HG03575 (cell line): ENCODE measurements around the gene GTF3C5.
"Not testable (repeated sequence)": the region's sequence is repeated elsewhere in the genome, so short reads cannot be mapped to it uniquely, and the experiment has no call there.

ENCODE experiments used
- ATAC-seq: cut with Tn5 transposase; IDR thresholded peaks from one replicate; pipeline ENCODE4 v1.9.1; 2021; ENCODE audit not compliant: unreplicated experiment, insufficient number of reproducible peaks, low FRiP score; ENCODE audit errors: extremely low read depth

The GTF3C5 gene

DNA sequence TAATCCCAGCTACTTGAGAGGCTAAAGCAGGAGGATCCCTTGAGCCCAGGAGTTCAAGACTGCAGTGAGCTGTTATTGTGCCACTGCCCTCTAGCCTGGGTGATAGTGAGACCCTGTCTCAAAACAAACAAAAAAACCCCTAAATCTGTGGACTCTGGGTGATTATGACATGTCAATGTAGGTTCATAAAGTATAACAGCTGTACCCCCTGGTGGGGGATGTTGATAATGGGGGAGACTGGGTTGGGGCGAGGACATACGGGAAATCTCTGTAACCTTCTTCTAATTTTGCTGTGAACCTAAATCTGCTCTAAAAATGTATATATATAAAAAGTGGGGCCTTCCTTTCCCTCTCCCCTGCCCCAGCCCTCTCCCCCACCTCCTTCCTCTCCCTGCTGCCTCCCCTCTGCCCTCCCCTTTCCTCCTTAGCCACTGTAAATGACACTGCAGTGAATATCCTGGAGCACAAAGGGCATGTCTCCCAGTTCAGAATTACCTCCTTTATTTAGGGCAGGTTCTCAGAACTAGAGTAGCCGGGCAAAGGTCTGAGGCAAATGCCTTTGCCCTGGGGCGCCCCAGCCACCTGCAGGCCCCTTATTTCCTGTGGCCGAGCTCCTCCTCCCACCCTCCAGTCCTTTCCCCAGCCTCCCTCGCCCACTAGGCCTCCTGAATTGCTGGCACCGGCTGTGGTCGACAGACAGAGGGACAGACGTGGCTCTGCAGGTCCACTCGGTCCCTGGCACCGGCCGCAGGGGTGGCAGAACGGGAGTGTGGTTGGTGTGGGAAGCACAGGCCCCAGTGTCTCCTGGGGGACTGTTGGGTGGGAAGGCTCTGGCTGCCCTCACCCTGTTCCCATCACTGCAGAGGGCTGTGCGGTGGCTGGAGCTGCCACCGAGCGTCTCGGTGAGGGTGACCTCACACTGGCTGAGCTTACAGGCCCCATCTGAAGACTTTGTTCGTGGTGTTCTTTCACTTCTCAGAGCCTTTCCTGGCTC is 50.3 kb downstream of the GTF3C5 start:
- not testable (repeated sequence) for ATAC-seq

DNA sequence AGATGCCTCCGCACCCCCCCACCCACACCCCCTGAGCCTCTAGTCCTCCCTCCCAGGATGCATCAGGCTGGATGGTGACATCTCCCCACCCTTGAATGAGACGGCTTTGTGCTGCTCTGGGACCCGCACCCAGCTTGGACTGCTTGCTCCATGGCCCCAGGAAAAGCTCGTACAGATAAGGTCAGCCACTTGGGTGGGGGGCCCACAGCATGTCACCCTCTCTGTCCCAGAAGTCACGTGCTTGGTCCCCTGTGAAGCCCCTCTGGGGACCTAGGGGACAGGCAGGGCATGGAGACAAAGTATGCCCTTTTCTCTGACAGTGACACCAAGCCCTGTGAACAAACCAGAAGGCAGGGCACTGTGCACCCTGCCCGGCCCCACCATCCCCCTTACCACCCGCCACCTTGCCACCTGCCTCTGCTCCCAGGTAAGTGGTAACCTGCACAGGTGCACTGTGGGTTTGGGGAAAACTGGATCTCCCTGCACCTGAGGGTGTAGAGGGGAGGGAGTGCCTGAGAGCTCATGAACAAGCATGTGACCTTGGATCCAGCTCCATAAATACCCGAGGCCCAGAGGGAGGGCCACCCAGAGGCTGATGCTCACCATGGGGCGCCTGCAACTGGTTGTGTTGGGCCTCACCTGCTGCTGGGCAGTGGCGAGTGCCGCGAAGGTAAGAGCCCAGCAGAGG is 51.3 kb downstream of the GTF3C5 start:
- ATAC-seq: not testable (repeated sequence)

DNA sequence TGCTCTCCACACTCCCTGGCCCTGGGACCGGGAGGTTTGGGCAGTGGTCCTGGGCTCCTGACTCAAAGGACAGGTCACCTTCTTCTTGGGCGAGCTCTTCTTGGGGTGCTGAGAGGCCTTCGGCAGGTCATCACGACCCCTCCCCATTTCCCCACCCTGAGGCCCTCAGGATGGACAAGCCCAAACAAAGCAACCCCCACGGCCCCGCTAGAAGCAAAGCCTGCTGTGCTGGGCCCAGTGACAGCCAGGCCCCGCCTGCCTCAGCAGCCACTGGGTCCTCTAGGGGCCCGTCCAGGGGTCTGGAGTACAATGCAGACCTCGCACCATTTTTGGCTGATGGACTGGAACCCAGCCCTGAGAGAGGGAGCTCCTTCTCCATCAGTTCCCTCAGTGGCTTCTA is 52.9 kb downstream of the GTF3C5 start:
- not testable (repeated sequence) for ATAC-seq

DNA sequence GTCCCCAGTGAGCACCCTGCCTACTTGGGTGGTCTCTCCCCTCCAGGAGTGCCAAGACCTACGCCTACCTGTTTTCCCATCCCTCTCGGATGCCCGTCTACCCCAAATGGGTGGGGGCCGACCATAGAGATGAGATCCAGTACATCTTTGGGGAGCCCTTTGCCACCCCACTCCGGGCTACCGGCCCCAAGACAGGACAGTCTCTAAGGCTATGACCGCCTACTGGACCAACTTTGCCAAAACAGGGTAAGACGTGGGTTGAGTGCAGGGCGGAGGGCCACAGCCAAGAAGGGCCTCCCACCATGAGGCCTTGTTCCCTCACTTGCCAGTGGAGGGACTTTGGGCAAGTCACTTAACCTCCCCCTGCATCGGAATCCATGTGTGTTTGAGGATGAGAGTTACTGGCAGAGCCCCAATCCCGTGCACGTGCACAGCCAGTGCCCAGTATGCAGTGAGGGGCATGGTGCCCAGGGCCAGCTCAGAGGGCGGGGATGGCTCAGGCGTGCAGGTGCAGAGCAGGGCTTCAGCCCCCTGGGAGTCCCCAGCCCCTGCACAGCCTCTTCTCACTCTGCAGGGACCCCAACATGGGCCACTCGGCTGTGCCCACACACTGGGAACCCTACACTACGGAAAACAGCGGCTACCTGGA is 55.5 kb downstream of the GTF3C5 start:
- ATAC-seq: not testable (repeated sequence)

DNA sequence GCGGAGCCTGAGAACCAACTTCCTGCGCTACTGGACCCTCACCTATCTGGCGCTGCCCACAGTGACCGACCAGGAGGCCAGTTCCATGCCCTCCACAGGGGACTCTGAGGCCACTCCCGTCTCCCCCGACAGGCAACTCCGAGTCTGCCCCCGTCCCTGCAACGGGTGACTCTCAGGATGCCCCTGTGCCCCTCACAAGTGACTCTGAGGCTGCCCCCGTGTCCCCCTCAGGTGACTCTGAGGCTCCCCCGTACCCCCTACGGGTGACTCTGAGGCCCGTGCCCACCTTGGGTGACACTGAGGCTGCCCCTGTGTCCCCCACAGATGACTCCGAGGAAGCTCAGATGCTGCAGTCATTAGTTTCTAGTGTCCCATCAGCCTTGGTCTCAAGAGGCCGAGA is 56.1 kb downstream of the GTF3C5 start:
- ATAC-seq: no peak

DNA sequence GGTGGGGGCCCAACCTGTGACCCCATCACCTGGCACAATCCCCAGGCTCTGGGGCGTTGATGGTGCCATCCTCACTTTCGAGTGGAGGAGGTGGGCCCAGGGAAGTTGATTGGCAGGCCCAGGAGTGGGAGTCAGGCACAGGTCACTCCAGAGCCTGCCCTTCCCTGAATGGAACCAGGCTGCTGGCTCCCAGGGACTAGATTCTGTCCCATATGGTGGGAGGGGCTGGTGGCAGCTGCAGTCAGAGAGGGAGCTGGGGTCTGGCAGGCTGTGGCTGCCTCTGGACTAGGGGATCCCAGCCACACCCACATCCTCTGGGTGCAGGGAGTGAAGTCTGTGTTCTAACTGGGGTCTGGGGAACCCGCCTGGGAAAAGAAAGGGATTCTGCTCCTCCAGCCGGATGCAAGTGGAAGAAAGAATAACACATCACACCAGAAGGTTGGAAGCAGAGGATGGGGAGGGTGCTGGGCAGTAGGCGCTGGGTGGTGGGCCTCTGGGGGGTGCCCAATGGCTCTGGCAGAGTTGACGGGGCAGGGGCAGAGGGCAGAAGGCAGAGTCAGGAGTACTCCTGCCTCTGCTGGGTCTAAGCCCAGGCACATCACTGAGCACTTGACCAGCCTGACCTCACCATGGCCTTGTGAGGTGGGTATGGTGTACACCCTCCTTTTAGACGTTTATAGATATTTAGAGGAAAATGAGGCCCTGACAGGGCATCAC is 56.8 kb downstream of the GTF3C5 start:
- ATAC-seq: no peak

DNA sequence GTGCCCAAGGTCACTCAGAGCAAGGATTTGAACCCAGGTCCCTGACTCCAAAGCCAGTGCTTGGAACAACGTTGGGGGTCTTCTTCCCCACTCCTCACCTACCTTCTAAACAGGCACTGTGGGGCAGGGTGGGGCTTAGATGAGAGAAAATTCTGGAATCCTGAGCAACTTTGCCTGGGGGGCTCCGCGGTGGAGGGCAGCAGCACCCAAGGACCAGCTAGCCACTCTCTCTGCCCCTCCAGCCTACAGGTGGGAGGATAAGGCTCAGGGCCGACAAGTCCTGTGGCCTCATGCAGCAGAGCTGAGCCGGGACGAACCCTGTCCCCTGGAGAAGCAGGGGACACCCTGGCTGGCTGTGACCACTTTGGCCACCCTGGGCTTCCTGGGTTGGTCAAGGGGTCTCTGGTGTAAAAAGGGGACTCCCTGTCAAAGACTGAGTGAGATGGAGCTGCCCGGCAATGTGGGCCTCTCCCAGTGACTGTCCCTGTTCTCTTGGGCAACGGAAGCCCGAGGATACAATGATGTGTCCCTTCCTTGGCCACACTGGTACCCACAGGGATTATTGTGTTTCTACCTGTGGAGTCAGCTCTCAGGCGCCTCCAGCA is 57.5 kb downstream of the GTF3C5 start:
- ATAC-seq: no peak

DNA sequence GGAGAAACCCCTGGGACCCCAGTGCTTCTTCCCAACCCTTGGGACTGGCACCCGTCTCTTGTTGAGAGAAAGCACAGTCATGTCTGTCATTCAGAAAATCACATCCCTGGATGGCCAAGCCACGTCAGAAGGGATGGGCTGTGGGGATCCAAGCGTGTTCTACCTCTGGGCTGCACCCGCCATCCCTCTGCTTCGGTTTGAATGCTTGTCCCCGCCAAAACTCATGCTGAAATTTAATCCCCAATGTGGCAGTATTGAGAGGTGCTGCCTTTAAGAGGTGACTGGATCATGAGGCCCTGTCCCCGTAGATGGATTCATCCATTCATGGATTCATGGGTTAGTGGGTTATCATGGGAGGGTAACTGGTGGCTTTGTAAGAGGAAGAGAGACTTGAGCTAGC is 58.0 kb downstream of the GTF3C5 start:
- ATAC-seq: no peak

DNA sequence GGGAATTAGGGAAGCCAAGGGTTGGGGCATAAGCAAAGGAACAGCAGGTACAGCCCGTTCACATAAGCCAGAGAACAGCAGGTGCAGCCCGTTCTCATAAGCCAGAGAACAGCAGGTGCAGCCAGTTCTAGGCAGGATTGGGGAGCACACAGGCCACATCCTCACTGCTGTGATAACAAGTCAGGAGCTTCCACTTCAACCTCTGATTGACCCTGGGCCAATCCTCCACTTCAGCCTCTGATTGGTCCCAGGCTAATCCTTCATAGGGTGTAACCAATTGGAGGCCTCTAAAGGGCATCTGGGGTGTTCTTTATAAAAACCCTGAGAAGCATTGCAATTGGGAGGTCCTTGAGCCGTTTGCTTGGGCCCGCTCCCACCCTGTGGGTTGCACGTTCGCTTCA is 58.5 kb downstream of the GTF3C5 start:
- ATAC-seq: no peak

DNA sequence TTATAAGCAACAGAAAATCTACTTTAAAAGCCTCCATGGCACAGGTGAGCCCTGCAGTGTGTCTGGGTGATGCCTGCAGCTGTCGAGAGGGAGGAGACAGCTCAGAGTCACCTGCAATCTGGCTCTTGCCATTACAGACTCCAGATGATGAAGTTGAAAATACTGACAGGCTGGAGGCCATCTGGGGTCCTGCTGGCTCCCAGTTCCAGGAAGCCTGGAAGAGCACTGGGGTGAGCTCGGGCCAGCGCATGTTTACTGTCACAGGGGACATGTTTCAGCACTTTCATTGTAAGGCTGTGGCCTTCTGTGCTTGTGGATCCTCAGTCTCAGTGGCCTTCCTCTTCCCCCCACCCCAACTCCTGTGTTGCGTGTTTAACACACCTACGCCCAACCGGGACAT is 59.4 kb downstream of the GTF3C5 start:
- no peak for ATAC-seq

DNA sequence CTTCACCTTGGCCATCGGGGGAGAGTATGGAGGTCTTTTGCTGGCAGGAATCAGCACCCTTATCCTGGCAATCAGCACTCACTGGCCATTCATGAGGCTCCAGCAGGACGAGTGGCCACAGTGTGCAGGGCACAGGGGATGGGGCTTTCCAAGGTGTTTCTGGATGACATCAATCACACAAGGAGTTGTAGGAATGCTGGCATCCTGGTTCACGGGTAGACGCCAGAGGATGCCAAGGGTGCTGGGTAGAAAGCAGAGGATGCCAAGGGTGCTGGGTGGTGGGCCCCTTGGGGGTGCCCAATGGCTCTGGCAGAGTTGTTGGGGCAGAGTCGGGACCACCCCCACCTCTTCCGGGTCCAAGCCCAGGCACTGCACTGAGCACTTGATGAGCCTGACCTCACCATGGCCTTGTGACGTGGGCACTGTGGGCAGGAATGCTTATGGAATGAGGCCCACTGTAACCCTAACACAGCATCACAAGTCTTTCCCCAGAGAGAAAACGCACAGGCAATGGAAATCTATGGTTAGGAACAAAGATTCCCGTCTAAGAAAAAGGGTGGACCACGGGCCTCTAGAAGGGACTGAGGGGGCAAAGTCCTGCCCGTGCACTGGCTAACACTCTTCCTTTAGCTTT is 60.1 kb downstream of the GTF3C5 start:
- no peak for ATAC-seq

DNA sequence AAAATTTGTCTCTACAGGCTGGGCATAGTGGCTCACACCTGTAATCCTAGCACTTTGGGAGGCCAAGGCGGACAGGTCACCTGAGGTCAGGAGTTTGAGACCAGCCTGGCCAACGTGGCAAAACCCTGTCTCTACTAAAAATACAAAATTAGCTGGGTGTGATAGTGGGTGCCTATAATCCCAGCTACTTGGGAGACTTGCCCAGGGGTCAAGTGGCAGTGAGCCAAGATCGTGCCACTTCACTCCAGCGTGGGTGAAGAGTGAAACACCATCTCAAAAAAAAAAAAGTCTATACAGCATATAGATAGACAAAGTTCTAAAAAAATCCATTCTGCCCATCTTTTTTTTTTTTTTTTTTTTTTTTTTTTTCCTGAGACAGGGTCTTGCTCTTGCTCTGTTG is 63.6 kb downstream of the GTF3C5 start:
- not testable (repeated sequence) for ATAC-seq

DNA sequence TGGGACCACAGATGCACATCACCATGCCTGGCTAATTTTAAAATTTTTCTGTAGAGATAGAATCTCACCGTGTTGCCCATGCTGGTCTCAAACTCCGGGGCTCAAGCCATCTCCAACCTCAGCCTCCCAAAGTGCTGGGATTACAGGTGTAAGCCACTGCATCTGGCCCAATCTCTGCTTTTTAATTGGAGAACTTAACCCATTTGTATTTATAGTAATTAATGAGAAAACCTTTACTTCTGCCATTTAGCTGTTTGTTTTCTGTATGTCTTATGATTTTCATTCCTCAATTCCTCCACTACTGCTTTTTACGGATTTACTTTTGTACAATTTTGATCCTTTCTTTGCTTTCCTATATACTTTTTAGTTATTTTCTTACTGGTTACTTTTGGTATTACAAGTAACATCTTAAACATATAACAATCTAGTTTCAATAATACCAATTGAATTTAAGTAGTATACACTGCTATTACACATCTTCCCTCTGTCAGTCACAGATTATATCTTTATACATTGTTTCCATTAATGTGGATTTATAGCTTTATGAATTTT is 64.1 kb downstream of the GTF3C5 start:
- no peak for ATAC-seq

DNA sequence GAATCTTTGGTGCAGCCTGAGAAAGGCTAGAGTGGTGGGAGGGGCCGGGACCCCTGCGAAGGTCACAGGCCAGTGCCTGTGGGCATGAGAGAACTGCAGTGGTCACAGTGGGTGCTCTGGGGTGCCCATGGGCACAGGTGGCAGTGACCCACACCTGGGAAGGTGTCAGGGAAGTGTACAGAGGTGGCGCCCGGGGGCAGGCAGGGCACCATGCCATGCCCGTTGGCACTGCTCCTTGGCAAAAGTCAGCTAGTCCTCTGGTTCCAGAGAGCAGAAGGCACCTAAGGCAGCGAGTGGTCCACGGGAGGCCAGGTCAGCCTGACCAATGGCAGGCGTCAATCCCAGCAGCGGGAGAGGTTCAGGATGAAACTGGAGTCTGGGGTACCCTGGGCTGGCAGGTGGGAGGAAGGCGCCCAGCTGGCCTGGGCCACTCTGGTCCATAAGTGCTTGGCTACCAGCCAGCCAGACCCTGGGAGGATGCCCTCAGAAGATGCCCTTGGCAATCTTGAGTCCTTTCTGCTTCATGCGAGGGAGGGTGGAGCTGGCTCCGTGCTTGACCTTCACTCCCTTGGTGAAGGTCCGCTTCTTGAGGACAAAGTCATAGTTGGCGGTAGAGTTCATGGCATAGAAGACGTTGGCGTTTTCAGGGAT is 67.4 kb downstream of the GTF3C5 start:
- ATAC-seq: no peak

DNA sequence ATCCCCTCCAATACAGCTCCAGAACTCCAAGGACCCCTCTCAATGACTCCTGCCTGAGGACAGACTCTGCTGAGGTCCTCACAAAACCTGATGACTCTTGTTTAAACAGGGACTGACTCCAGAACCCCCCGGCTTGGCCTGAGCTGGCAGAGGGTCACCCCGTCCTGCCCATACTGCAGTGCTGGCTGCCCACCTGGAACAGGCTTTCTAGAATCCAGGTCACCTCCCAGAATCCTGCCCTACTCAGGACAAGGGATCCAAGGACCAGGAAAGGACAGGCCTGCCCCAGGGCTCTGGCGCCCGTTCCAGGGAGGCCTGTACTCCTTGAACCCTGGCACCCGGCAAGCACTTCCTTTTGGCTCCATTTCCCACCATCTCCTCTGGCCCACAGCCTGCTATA is 68.1 kb downstream of the GTF3C5 start:
- no peak for ATAC-seq

DNA sequence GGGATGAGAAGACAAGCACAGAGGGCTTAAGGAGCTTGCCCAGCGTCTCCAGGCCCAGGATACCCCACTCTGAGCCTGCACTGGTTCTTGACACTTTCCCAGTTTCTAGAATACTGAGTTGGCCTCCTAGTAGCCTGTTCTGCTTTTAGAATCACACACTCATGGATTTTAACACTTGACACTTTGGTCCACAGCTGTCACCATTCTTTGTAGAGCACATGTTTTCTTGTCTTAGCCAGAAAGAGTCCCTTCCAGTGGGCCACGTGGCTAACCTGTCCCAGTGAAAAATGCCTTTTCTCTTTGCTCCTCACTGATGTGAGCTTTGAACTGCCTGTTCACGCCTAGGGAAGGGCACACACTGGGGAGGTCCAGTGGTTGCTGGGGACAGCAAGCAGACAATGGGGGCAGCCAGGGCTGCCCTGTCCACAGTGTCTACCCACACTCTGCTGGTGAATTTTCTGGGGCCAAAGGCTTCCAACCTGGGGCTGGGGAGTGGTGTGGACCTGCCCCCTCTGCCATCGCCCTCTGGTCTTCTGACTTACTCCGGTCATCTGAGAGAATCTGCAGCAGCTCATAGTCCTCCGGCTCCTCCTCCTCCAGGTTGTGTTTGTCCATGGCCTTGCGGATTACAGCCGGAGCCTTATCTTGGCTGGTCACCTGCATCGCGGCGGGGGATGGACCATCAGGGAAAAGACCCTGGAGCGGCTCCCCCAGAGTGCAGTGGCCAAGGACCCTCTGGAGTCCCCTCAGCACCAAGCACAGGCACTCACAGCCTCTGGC is 69.1 kb downstream of the GTF3C5 start:
- no peak for ATAC-seq
